Measurements from ENCODE around the gene TBX10.

GRCh38 chr11:67605231-67606011 lies 34.1 kb downstream of the TBX10 start:
- TF ChIP-seq SUZ12 (IDR thresholded peaks at IDR 0.05; ENCODE audit: extremely low read depth, insufficient read depth, insufficient read length), result no peak
- no peak for TF ChIP-seq YY1 (IDR thresholded peaks at IDR 0.05; ENCODE audit: insufficient read depth, insufficient read length)

Measured in NT2/D1 (cell line).